ENCODE measurements around the gene SPRYD4. TPM values are rescaled to one million over a fixed set of nuclear protein-coding genes. Genes with fewer than 3 reads are reported as not detected.

SPRYD4 gene
- total RNA-seq, 4 donors from 2014 or later, result 1.4 to 2.2 (median 1.9) TPM

DNA sequence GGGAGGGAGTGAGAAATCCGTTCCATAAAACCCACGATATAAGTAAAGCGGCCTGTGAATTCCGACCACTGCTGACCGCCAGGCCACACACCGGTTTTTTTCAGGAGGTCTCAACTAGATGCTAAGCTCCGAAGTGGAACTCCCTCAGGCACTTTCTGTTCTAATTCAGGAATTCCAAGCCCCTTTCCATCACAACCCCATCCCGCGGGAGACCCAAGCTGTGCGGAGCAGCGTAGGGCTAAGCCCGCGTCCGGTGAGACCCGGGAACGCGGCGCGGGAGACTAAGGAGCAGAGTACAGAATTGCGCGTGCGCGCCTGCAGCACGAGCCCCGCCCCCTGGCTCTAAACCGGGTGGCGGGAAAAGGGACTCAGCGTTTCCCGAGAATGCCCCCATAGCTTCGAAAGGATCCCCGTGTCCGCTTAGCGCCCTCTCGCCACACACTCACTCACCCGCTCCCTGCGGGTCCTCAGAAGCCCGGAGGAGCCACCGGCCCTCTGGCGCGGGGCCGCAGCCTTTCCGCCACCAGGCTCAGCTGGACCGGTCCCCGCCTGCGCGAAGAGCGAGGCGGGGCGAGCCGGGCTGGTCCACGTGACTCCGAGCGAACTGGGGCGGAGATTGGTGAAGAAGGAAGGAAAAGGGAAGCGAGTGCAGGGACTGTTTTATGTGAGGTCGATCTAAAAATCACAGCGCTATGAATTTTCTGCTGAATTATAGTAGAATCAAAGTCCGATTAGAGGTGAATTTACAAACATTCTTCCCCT is 19.3 kb upstream of the SPRYD4 start, which contains the start of gene TIMELESS:
Gene TIMELESS, minus strand, starts transcription at position 567 of the 762 bp plus-strand sequence. CDS start 15,256 bp downstream, outside the sequence.
- intact Hi-C loops (cut with DNase I), result no loop called here
- no peaks in the 10 kb centered on the region for H3K27me3 ChIP-seq
- WGBS, result 0% methylated on average over 30 of the region's 58 CpGs
- DNase-seq (ENCODE audit: extremely low spot score), result peak; percentile 96
- no peaks in the 10 kb centered on the region for H3K9me3 ChIP-seq
- H3K4me1 ChIP-seq, result peaks cover 10 to 15% (median 13%) of the 10 kb centered on the region in 4 donors
- H3K36me3 ChIP-seq, result no peaks in the 10 kb centered on the region
- H3K4me3 ChIP-seq, result peak within 1 kb of the TSS; percentile 71 to 80 (median 77)
- TF ChIP-seq POLR2A (IDR thresholded peaks at IDR 0.05; ENCODE audit: low read depth), result peak; percentile 51
- no peak for TF ChIP-seq EP300 (IDR thresholded peaks at IDR 0.05)
- TF ChIP-seq, protein P1, sequence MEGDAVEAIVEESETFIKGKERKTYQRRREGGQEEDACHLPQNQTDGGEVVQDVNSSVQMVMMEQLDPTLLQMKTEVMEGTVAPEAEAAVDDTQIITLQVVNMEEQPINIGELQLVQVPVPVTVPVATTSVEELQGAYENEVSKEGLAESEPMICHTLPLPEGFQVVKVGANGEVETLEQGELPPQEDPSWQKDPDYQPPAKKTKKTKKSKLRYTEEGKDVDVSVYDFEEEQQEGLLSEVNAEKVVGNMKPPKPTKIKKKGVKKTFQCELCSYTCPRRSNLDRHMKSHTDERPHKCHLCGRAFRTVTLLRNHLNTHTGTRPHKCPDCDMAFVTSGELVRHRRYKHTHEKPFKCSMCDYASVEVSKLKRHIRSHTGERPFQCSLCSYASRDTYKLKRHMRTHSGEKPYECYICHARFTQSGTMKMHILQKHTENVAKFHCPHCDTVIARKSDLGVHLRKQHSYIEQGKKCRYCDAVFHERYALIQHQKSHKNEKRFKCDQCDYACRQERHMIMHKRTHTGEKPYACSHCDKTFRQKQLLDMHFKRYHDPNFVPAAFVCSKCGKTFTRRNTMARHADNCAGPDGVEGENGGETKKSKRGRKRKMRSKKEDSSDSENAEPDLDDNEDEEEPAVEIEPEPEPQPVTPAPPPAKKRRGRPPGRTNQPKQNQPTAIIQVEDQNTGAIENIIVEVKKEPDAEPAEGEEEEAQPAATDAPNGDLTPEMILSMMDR (IDR thresholded peaks at IDR 0.05), result peak in 2 of 3 experiments; percentile 7 to 20
- peak; percentile 83 to 95 for TF ChIP-seq POLR2AphosphoS5 (IDR thresholded peaks at IDR 0.05)
- peak within 1 kb of the TSS; percentile 86 to 94 (median 91) for H3K27ac ChIP-seq (replicated peaks in 1 of 4)

- intact Hi-C loops (cut with DNase I), result no loop called here
- Histone ChIP-seq H3K27ac (replicated peaks in 1 of 4) (peak overlapping the region; percentile 86 to 94 (median 91)), H3K27me3 (no peaks in the 10 kb centered on the region), H3K4me3 (peak overlapping the region; percentile 71 to 80 (median 77)), H3K36me3 (no peaks in the 10 kb centered on the region), H3K9me3 (no peaks in the 10 kb centered on the region), H3K4me1 (peaks cover 10 to 15% (median 13%) of the 10 kb centered on the region in 4 donors)
- no peak for TF ChIP-seq POLR2AphosphoS5 (IDR thresholded peaks at IDR 0.05)
- no peak for TF ChIP-seq EP300 (IDR thresholded peaks at IDR 0.05)
- TF ChIP-seq POLR2A (IDR thresholded peaks at IDR 0.05; ENCODE audit: low read depth), result no peak
- TF ChIP-seq, protein P1 (IDR thresholded peaks at IDR 0.05), result no peak
- 36% methylated on average over 5 of the region's 5 CpGs for WGBS
- DNase-seq (ENCODE audit: extremely low spot score), result no peak
Observed at GRCh38 chr12:56449622-56449984, 18.8 kb upstream of the SPRYD4 start.

GRCh38 chr12:56450241-56450640 is 18.1 kb upstream of the SPRYD4 start:
- Histone ChIP-seq H3K36me3 (no peaks in the 10 kb centered on the region), H3K27me3 (no peaks in the 10 kb centered on the region), H3K9me3 (no peaks in the 10 kb centered on the region), H3K27ac (replicated peaks in 1 of 4) (peak overlapping the region in 1 of 4 donors; percentile 94), H3K4me1 (peaks cover 10 to 15% (median 13%) of the 10 kb centered on the region in 4 donors), H3K4me3 (no peak overlapping the region)
- 87% methylated on average over 3 of the region's 3 CpGs for WGBS
- TF ChIP-seq POLR2A (IDR thresholded peaks at IDR 0.05; ENCODE audit: low read depth) (no peak), POLR2AphosphoS5 (IDR thresholded peaks at IDR 0.05) (no peak), EP300 (IDR thresholded peaks at IDR 0.05) (no peak)
- TF ChIP-seq, protein P1 (IDR thresholded peaks at IDR 0.05), result no peak
- no peak for DNase-seq (ENCODE audit: extremely low spot score)
- intact Hi-C loops (cut with DNase I), result no loop called here

GRCh38 chr12:56451147-56451546 is 17.2 kb upstream of the SPRYD4 start:
- TF ChIP-seq, protein P1 (IDR thresholded peaks at IDR 0.05), result no peak
- no peak for TF ChIP-seq POLR2A (IDR thresholded peaks at IDR 0.05; ENCODE audit: low read depth)
- TF ChIP-seq EP300 (IDR thresholded peaks at IDR 0.05), result no peak
- TF ChIP-seq POLR2AphosphoS5 (IDR thresholded peaks at IDR 0.05), result no peak
- H3K27ac ChIP-seq (replicated peaks in 1 of 4), result no peak overlapping the region
- 85% methylated on average over 5 of the region's 5 CpGs for WGBS
- H3K4me3 ChIP-seq, result no peak overlapping the region
- H3K36me3 ChIP-seq, result no peaks in the 10 kb centered on the region
- no peaks in the 10 kb centered on the region for H3K9me3 ChIP-seq
- no peaks in the 10 kb centered on the region for H3K27me3 ChIP-seq
- peaks cover 10 to 15% (median 13%) of the 10 kb centered on the region in 4 donors for H3K4me1 ChIP-seq
- DNase-seq (ENCODE audit: extremely low spot score), result no peak
- intact Hi-C loops (cut with DNase I), result no loop called here

Data from esophagus muscularis mucosa (tissue), 4 donors.